Measurements from ENCODE around the gene HMGXB3.

GRCh38 chr5:150063638-150064037, 63.1 kb downstream of the HMGXB3 start:
- TF ChIP-seq POLR2AphosphoS5 (IDR thresholded peaks at IDR 0.05; ENCODE audit: low read depth, low read length): no peak
- TF ChIP-seq REST (IDR thresholded peaks at IDR 0.05; ENCODE audit: insufficient read depth in 1 of 2, low read depth in 2 of 2, low read length in 2 of 2): no peak
- no peak for TF ChIP-seq TAF1 (IDR thresholded peaks at IDR 0.05; ENCODE audit: borderline replicate concordance, insufficient read depth, low read length)

All from PFSK-1 (cell line).